GM19099 (cell line): Measurements from ENCODE around the gene DIAPH3.

Experiments
- POLR2A ChIP-seq: IDR thresholded peaks from 3 replicates; pipeline ENCODE4 v1.6.1; 2011; ENCODE audit warnings: low read depth; ENCODE audit not compliant: insufficient read length; ENCODE audit errors: extremely low read depth

Gene DIAPH3

DNA sequence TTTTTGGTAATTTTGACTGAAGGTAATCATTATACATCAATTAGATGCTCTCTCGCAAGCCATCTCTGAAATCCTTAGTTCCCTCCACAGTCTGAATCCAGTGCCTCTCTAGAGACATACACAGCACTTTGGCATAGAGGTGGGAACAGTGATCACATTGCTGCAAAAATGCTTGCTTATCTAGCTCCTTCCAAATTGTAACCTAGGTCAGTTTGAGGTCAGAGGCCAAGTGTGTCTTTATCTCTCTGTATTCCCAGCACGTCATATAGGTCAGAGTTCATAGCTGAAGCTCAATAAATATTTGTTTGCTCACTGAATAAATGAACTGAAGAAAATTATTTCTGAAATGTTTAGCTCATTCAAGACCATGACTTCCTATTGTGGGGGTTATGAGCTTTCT is 462.5 kb downstream of the DIAPH3 start:
- TF ChIP-seq POLR2A = no peak

DNA sequence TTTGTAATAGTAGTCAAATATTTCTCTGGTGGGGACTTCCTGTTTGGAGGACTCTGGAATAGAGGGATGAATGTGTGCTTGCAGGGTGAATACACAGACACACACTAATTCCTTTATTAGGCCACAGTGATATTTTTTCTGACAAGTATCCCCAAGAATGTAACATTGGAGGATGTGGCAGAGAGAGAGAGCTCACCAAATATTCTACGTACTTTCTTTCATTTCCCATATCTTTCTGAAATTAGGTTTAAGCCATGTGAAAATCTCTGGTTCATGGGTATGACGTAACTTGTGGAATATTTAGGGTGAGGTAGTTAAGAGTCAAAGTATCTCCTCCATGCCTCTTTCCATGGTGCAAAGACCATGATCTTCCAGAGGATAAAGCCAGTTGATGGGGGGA is 463.4 kb downstream of the DIAPH3 start:
- no peak for TF ChIP-seq POLR2A

DNA sequence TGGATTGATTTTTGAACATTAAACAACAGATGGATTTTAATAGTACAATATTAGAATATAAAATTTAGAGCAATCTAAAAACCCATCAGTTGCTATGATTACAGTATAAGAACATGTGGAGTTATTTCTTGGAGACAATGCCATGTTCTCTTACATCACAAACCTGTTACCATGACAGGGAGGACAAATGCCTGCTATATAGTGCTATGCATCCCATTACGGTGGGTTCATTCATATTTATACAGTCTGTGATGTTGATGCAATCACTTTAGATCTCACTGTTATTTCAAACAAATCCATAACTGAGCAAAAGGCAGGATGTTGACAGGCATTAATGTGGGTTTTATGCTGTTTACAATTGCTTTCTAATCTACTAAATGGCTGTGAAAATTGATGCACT is 467.5 kb downstream of the DIAPH3 start:
- no peak for TF ChIP-seq POLR2A

DNA sequence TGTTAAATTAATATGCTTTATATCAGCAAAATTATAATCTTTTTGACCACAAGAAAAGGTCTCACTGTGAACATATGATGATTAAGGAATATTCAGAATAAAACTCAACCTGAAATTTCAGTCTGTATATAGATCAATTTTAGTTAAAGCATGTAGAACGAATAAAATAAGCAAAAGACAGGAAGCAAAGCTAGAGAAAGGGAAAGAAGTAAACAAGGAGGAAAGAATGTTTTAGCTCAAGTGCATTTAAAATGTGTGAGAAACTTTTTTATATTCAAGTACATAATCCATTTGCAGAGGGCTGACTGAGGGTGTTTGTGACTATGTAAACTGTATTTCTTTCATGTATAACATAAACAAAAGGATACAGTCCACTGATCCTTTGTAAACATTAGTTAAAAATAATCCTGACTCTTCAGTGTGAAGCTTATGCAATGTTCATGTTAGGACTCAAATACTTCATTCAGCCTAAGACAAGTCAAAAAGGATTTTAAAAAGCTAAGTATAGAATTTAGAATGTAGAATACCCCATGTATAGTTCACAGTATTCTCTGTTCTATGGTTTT is 472.1 kb downstream of the DIAPH3 start:
- no peak for TF ChIP-seq POLR2A

DNA sequence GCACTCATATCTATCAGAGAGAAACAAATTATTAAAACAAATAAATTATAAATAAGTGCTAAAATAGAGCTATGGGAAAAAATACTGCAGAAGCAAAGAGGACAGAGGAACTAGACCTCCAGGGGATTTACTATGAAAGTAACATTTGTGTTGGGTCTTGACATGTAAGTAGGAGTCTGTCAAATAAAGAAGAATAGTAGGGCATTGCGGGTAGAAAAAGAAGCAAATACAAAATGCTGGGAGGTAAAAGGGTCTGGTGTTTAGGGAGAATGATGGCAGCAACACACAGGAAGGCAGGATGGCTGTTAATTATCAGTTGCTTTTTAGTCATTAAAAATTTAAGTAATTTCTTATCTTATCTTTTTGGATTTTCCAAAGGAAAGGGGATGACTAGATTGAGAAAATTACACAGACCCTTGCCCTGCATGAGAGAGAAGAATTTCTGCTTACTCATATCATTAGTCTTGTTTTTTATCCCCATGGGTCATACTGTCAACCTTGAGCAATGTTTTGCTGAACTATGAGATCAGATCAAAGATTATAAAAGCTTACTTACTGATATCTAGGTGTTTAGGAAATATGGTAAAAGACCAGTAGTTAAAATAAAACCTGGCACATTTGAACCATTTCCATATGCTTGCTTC is 472.7 kb downstream of the DIAPH3 start:
- TF ChIP-seq POLR2A = no peak

DNA sequence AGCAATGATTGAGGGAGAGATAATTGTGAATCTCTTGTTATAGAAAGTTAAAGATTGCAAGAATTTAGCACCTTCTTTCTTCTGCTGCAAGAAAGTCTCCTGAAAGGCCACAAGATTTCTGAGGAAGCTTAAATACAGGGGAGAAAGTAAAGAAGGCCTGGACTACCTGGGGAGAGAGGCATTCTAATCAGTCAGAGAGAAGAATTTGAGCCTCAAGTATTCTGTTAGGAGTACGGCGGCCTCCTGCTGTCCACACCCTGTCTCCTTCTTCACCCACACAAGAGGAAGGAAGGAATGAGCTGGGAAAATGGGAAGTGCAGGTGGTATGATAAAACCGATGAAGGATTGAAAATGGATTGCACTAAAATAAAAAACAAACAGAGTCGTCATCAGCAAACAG is 474.7 kb downstream of the DIAPH3 start:
- TF ChIP-seq POLR2A = no peak

DNA sequence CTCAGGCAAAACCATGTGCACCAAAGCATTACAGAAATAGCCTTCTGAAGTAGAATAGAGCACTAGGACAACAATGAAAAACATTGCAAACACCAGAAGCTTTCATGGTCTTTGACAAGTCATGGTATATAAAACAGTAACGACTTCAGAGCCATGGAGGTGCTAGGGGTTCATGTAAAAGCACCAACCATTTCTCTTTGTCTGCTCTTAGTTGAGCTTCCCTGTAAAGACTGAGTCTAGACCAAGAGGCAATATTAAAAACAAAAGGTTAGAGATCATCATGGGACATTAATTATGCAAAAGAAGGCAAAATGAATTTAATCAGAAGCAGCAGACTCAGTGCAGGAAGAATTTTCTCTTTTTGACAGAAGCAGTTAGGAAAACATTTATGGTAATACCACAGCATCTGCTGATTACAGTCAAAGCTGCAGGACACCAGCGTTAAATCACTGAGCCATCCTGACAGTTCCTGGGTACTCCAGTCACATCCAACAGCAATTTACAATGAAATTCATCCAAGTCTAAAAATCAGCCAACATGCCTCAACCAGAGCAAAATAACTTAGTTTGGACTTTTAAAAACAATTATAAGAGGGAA is 476.8 kb downstream of the DIAPH3 start:
- no peak for TF ChIP-seq POLR2A

DNA sequence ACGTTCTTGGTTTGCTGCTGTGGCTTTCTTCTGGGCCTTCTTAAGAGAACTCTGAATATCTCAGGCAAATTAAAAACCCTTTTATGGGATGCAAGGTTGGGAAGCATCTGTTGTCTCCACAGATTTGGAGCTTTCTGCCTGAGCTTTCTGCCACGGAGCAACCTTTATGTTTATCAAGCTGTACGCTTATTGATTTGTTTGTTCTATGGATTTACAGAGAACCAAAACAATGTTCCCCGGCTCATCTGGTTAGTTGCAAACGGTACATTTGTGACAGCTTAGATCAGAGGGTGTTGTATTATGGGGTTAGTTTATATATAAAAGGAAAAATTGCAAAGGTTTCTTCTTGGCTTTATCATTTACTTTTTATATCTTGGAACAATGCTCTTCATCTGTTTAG is 479.6 kb downstream of the DIAPH3 start:
- TF ChIP-seq POLR2A = no peak

DNA sequence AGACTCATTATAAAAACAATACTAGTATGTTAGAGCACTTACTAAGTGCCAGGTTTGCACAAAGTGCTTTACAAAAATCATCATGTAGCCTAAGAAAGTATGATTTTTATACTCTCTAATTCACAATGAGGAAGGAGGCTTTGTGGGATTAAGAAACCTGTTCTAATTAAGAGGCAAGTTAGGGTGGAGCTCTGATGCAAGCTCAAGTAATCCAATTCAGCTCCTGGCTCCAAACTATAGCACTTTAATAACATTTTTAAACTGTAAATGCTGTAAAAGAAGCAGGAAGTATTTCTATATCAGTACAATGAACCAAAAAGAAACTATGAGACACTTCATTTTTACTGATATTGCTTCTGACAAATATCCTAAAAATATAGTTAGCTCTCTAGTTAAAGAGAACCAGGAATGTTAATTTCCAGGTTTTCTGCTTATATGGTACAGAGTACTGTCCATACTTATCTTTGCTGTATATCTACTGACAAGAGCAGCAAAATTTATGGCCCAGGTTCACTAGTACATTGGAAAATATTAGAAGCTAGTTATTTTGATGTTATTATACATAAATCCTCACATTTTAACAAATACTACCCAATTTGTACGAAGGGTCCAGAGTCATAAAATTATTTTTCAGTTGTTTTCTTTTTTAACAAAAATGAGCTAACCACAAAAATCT is 482.0 kb downstream of the DIAPH3 start:
- no peak for TF ChIP-seq POLR2A

DNA sequence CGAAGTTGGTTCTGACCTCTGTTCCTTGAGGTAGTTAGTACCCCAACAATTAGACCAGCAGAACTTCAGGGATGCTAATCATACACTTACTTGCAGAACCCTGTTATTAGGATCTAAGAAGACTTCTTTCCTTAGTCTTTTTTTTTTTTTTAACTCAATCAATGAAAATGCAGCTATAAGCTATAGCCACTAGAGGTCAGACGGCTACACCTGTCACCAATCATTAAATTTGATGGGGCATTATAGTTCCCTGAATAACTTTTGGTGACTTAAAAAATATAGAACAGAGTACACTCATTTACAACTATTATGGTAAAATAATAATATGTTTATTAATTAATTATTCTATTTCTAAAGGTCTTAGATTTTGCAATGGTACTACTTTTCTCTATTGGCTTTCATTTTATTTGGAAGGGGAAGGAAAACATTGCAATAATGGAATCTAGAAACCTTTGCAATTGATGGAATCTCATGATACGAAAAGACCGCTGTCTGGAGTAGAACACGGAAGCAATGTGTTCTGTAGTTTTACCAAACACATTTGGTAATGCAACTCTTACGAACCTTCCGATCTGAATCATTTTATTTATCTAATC is 483.2 kb downstream of the DIAPH3 start:
- TF ChIP-seq POLR2A = no peak

DNA sequence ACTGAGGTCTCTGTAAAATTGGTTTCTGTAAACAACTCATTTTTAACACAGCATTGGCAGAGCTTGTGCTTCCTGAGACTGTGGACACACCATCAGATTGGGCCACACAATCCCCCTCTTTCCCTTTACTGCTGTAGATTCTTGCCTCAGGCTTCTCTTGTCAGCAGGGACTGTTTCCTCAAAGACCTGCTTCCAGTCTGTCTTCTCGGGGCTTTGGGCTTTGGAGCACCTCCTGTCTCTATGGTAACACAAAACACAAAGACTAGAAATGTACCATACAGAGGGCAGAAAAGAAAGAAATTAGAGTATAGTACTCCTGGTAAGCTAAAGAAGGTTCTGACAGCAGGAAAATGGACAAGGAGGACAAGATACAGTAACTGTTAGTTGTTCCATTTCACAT is 484.5 kb downstream of the DIAPH3 start:
- no peak for TF ChIP-seq POLR2A

DNA sequence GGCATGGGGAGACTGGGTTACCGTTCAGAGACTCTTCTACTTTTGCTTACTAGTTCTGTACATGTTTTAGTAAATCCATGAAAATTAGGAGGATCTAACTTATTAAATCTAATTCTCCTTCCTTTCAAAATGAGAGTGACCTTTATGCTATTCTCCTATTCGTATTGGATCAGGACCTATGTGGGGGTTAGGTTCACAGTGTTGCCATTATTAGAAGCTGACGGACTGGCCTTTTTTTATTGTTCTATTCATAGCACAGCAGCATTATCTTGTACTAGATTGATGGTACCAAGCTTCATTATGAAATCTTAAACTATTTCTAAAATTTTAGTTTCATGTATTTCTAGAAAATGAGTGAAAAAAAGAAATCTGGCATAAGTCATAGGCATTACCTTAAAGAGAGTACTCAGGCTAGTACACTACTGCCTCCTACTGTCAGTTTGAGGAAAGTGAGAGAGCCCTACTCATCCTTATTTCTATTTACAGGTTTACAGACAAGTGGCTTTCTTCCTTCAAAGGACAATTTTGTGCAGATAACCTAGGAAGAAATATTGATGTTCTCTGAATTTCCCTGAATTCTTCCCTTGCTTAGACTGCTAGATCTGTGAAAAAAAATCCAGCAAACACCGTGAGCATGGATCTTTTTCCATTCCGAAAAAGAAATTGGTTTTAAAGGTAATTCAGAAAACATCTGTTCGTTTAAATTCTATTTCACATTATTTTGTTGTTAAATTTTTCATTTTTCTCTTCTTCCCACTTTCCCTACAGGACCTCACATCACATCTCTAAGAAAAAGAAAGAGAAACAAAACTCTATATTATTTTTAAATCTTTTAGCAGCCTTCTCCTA is 485.5 kb downstream of the DIAPH3 start:
- TF ChIP-seq POLR2A = no peak

DNA sequence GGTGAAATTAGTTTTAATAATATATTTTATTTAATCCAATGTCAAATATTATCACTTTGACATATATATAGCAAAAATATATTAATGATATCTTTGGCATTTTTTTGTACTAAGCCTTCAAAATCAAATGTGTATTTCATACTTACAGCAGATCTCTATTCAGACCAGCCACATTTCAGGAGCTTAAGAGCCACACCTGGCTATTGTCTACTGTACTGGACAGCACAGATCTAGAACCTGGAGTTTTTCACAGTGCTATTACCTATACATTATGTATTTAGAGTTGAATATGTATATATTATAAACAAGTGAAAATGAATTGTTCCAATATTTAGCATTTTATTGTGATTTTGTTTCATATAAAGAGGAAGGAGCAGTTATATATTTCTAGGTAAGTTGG is 486.3 kb downstream of the DIAPH3 start:
- TF ChIP-seq POLR2A = no peak

DNA sequence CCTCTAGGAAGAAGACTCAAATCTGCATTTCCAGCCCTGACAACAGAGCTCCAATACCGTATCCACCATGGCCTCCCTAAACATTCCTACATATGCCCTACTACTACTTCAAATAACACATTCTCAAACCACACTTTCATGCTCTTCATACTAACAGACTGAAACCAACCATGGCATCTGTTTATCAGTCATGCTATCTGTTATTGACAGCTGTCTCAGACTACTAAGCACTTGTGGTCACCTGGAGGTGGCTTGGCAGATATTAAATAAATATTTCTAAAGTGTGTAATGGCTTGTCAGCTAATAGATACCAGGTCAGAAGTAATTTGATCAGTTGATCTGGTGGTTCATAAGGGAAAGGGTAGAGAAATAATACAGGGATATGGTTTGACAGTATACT is 489.1 kb downstream of the DIAPH3 start:
- no peak for TF ChIP-seq POLR2A

DNA sequence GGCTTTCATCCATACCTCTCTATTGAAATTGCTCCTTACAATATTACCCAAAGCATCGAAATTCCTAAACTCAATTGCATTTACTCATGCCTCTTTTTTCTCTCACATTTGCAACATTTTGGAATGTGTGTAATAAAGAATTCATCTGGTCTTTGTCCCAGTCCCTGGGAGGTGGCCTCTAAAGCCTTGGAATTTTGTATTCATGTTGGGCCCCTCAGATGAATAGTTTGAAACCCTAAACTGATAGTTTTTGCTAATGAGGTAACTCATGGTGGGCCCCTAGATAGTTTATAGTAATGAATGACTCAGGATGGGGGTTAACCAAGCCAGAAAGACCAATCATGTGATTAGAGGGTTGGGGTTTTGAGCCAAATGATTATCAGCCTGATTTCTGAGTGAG is 490.4 kb downstream of the DIAPH3 start:
- no peak for TF ChIP-seq POLR2A
